Measurements from ENCODE around the gene TP53I11. TPM values are rescaled to one million over a fixed set of nuclear protein-coding genes. Genes with fewer than 3 reads are reported as not detected.

TP53I11 gene
- total RNA-seq, 3 donors from 2014 or later (not counting 1 experiment from before 2014, with no cell fraction given) = 3.7 to 13.9 (median 9.2) TPM

GRCh38 chr11:44992181-44992582, 41.5 kb upstream of the TP53I11 start:
- 98% methylated on average over 3 of the region's 3 CpGs for WGBS (ENCODE audit: insufficient coverage)
- Mint-ChIP-seq H3K27me3 (ENCODE audit: low read depth in 2 of 2) (peaks cover 0 to 15% of the 10 kb centered on the region in 2 donors), H3K4me1 (peaks cover 7 to 19% of the 10 kb centered on the region in 2 donors), H3K36me3 (no peaks in the 10 kb centered on the region), H3K9me3 (no peaks in the 10 kb centered on the region), H3K4me3 (no peak overlapping the region), H3K27ac (no peak overlapping the region)
- no peak for ATAC-seq
- TF ChIP-seq CTCF (IDR thresholded peaks at IDR 0.05) = no peak
- peaks cover 5% of the 10 kb centered on the region for H3K4me1 ChIP-seq (ENCODE audit: control insufficient read depth, insufficient read depth, low read length)
- no peak overlapping the region for H3K4me3 ChIP-seq (ENCODE audit: low read length)
- intact Hi-C loops (cut with micrococcal nuclease) = no loop called here
- no peaks in the 10 kb centered on the region for H3K36me3 ChIP-seq (ENCODE audit: control insufficient read depth, insufficient read depth, low read length)
- DNase-seq = no peak
- no peak overlapping the region for H3K27ac ChIP-seq (ENCODE audit: low read length)
- H3K9me3 ChIP-seq (ENCODE audit: control insufficient read depth, insufficient read depth, low read length) = no peaks in the 10 kb centered on the region
- no peaks in the 10 kb centered on the region for H3K27me3 ChIP-seq (ENCODE audit: control insufficient read depth, insufficient read depth, low read length)

GRCh38 chr11:44990665-44991064, 40.0 kb upstream of the TP53I11 start:
- 88% methylated on average over 5 of the region's 5 CpGs for WGBS (ENCODE audit: insufficient coverage)
- no peak overlapping the region for H3K4me3 Mint-ChIP-seq
- Histone ChIP-seq H3K36me3 (ENCODE audit: control insufficient read depth, insufficient read depth, low read length) (no peaks in the 10 kb centered on the region), H3K27ac (ENCODE audit: low read length) (no peak overlapping the region), H3K27me3 (ENCODE audit: control insufficient read depth, insufficient read depth, low read length) (no peaks in the 10 kb centered on the region), H3K4me1 (ENCODE audit: control insufficient read depth, insufficient read depth, low read length) (peaks cover 5% of the 10 kb centered on the region), H3K9me3 (ENCODE audit: control insufficient read depth, insufficient read depth, low read length) (no peaks in the 10 kb centered on the region), H3K4me3 (ENCODE audit: low read length) (no peak overlapping the region)
- H3K27me3 Mint-ChIP-seq (ENCODE audit: low read depth in 2 of 2) = peaks cover 0 to 15% of the 10 kb centered on the region in 2 donors
- DNase-seq = no peak
- intact Hi-C loops (cut with micrococcal nuclease) = no loop called here
- no peak for ATAC-seq
- no peak for TF ChIP-seq CTCF (IDR thresholded peaks at IDR 0.05)
- H3K36me3 Mint-ChIP-seq = no peaks in the 10 kb centered on the region
- H3K4me1 Mint-ChIP-seq = peaks cover 7 to 19% of the 10 kb centered on the region in 2 donors
- H3K9me3 Mint-ChIP-seq = no peaks in the 10 kb centered on the region
- H3K27ac Mint-ChIP-seq = no peak overlapping the region

DNA sequence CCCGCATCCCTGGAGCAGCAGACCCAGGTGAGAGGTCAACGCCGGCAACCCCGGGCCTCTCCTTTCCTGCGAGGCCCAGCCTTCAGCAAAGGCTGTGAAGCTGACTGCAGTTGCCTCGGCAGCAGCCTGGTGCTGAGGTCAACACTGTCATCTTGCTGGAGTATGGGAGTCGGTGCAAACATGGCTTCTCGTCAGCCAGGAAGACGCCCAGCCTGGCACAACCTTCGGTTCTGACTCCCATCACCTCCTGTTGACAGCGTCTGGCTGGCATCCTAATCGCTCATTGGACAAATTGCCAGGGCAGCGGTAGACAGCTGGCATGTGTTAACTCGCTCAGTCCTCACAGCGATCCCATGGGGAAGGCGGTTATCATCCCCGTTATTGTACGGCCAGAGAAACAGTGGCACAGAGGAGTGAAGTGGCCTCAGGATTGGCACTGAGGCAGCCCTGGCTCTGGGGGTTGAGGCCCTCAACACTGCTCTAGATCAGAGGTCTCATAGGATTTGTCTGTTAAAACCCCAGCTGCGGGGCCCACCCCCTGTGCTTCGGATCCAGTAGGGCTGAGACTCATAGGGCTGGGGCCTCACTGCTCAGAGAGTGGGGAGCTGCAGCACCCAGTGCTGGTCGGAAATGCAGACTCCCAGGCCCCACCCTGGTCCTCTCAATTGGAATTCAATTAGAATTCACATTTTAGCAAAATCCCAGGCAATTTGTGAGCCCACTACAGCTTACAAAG, 39.3 kb upstream of the TP53I11 start:
- no peak for TF ChIP-seq CTCF (IDR thresholded peaks at IDR 0.05)
- Histone ChIP-seq H3K27ac (ENCODE audit: low read length) (no peak overlapping the region), H3K4me3 (ENCODE audit: low read length) (no peak overlapping the region), H3K36me3 (ENCODE audit: control insufficient read depth, insufficient read depth, low read length) (no peaks in the 10 kb centered on the region), H3K27me3 (ENCODE audit: control insufficient read depth, insufficient read depth, low read length) (no peaks in the 10 kb centered on the region), H3K9me3 (ENCODE audit: control insufficient read depth, insufficient read depth, low read length) (no peaks in the 10 kb centered on the region), H3K4me1 (ENCODE audit: control insufficient read depth, insufficient read depth, low read length) (peaks cover 5% of the 10 kb centered on the region)
- Mint-ChIP-seq H3K9me3 (no peaks in the 10 kb centered on the region), H3K4me3 (no peak overlapping the region), H3K36me3 (no peaks in the 10 kb centered on the region), H3K27ac (no peak overlapping the region), H3K4me1 (peaks cover 7 to 19% of the 10 kb centered on the region in 2 donors), H3K27me3 (ENCODE audit: low read depth in 2 of 2) (peaks cover 0 to 12% of the 10 kb centered on the region in 2 donors)
- 94% methylated on average over 21 of the region's 21 CpGs for WGBS (ENCODE audit: insufficient coverage)
- intact Hi-C loops (cut with micrococcal nuclease) = no loop called here
- ATAC-seq (no peak), DNase-seq (no peak)

Measured in natural killer cell (primary cell).